ENCODE data around the gene SLC43A1. TPM values are rescaled to one million over a fixed set of nuclear protein-coding genes. Genes with fewer than 3 reads are reported as not detected.

SLC43A1 gene
- polyA plus RNA-seq, 3 donors, result 5.4 to 6.2 (median 5.8) TPM

DNA sequence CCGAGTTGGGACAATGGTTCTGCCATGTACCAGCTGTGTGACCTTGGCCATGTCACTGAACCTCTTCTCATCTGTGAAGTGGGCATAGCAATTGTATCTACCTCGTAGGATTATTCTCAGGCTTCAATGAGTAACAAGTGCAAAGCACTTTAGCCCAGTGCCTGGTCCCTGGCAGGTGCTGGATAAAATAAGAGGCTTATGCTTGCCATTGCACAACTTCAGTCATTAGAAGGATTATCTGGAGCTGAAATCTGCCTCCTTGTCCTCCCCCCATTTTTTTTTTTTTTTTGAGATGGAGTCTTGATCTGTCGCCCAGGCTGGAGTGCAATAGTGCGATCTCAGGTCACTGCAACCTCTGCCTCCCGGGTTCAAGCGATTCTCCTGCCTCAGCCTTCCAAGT is 29.1 kb upstream of the SLC43A1 start:
- Mint-ChIP-seq H3K9me3 (no peaks in the 10 kb centered on the region), H3K4me3 (no peak overlapping the region), H3K4me1 (peaks cover 12% of the 10 kb centered on the region), H3K36me3 (peaks cover 25 to 31% of the 10 kb centered on the region in 2 donors), H3K27ac (peak overlapping the region in 1 of 7 donors; percentile 73), H3K27me3 (ENCODE audit: low read depth in 3 of 3) (peaks cover 0 to 5% (median 0%) of the 10 kb centered on the region in 3 donors)
- Histone ChIP-seq H3K27ac (ENCODE audit: low read depth in 1 of 2, low read length in 2 of 2) (no peak overlapping the region), H3K9ac (ENCODE audit: insufficient read depth, low read length, poor library complexity, severe bottlenecking) (no peak overlapping the region), H3K9me3 (replicated peaks in 1 of 2; ENCODE audit: control insufficient read depth in 1 of 2, insufficient read depth in 1 of 2, low read length in 2 of 2) (no peaks in the 10 kb centered on the region), H3K36me3 (replicated peaks in 1 of 2; ENCODE audit: control insufficient read depth in 1 of 2, insufficient read depth in 2 of 2, low read length in 2 of 2) (peaks cover 13 to 30% of the 10 kb centered on the region in 2 donors), H3K4me3 (replicated peaks in 1 of 3; ENCODE audit: low read depth in 2 of 3, low read length in 3 of 3) (no peak overlapping the region), H4K20me1 (ENCODE audit: insufficient read depth, low read length) (peaks cover 7% of the 10 kb centered on the region), H3K79me2 (ENCODE audit: insufficient read depth, low read length) (no peaks in the 10 kb centered on the region), H2AFZ (ENCODE audit: insufficient read depth, low read depth, low read length, poor library complexity, severe bottlenecking) (no peak overlapping the region), H3K4me2 (replicated peaks; ENCODE audit: extremely low read depth, low read length, poor library complexity, severe bottlenecking) (no peak overlapping the region), H3K4me1 (ENCODE audit: control insufficient read depth in 1 of 2, insufficient read depth in 2 of 2, low read length in 2 of 2) (peaks cover 11% of the 10 kb centered on the region in 2 donors), H3K27me3 (ENCODE audit: control insufficient read depth in 2 of 2, insufficient read depth in 2 of 2, low read length in 2 of 2) (no peaks in the 10 kb centered on the region)
- WGBS (ENCODE audit: insufficient coverage), result 100% methylated on average over 1 of the region's 6 CpGs
- TF ChIP-seq, protein P1, sequence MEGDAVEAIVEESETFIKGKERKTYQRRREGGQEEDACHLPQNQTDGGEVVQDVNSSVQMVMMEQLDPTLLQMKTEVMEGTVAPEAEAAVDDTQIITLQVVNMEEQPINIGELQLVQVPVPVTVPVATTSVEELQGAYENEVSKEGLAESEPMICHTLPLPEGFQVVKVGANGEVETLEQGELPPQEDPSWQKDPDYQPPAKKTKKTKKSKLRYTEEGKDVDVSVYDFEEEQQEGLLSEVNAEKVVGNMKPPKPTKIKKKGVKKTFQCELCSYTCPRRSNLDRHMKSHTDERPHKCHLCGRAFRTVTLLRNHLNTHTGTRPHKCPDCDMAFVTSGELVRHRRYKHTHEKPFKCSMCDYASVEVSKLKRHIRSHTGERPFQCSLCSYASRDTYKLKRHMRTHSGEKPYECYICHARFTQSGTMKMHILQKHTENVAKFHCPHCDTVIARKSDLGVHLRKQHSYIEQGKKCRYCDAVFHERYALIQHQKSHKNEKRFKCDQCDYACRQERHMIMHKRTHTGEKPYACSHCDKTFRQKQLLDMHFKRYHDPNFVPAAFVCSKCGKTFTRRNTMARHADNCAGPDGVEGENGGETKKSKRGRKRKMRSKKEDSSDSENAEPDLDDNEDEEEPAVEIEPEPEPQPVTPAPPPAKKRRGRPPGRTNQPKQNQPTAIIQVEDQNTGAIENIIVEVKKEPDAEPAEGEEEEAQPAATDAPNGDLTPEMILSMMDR (IDR thresholded peaks at IDR 0.05), result no peak
- intact Hi-C loops (cut with micrococcal nuclease), result no loop called here
- no peak for DNase-seq

DNA sequence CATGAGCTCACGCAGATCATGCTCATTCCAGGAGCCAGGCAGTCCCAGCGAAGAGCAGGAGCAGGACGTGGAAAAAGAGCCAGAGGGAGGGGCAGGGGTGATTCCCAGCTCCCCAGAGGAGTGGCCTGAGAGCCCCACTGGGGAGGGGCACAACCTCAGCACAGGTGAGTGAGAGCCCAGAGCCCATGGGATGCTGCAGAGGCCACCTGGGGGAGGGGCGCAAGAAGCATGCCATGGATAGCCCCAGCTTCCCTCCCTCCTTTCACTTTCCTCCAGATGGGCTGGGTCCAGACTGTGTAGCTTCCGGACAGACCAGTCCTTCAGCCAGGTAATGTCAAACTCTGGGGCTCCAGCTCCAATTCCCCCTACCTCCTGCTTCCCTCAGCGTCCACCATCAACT is 28.1 kb upstream of the SLC43A1 start:
- no peak overlapping the region for H3K27ac ChIP-seq (ENCODE audit: low read depth in 1 of 2, low read length in 2 of 2)
- Mint-ChIP-seq H3K4me1 (peaks cover 12% of the 10 kb centered on the region), H3K4me3 (no peak overlapping the region), H3K36me3 (peaks cover 21 to 22% of the 10 kb centered on the region in 2 donors), H3K27ac (no peak overlapping the region), H3K9me3 (no peaks in the 10 kb centered on the region), H3K27me3 (ENCODE audit: low read depth in 3 of 3) (peaks cover 0 to 5% (median 0%) of the 10 kb centered on the region in 3 donors)
- TF ChIP-seq, protein P1 (IDR thresholded peaks at IDR 0.05), result no peak
- H3K9ac ChIP-seq (ENCODE audit: insufficient read depth, low read length, poor library complexity, severe bottlenecking), result no peak overlapping the region
- H3K9me3 ChIP-seq (replicated peaks in 1 of 2; ENCODE audit: control insufficient read depth in 1 of 2, insufficient read depth in 1 of 2, low read length in 2 of 2), result no peaks in the 10 kb centered on the region
- no peak overlapping the region for H3K4me3 ChIP-seq (replicated peaks in 1 of 3; ENCODE audit: low read depth in 2 of 3, low read length in 3 of 3)
- no peaks in the 10 kb centered on the region for H3K27me3 ChIP-seq (ENCODE audit: control insufficient read depth in 2 of 2, insufficient read depth in 2 of 2, low read length in 2 of 2)
- H2AFZ ChIP-seq (ENCODE audit: insufficient read depth, low read depth, low read length, poor library complexity, severe bottlenecking), result no peak overlapping the region
- no peaks in the 10 kb centered on the region for H3K79me2 ChIP-seq (ENCODE audit: insufficient read depth, low read length)
- WGBS (ENCODE audit: insufficient coverage), result 93% methylated on average over 4 of the region's 6 CpGs
- DNase-seq, result no peak
- intact Hi-C loops (cut with micrococcal nuclease), result no loop called here
- peaks cover 7% of the 10 kb centered on the region for H4K20me1 ChIP-seq (ENCODE audit: insufficient read depth, low read length)
- H3K4me1 ChIP-seq (ENCODE audit: control insufficient read depth in 1 of 2, insufficient read depth in 2 of 2, low read length in 2 of 2), result peaks cover 11% of the 10 kb centered on the region in 2 donors
- H3K36me3 ChIP-seq (replicated peaks in 1 of 2; ENCODE audit: control insufficient read depth in 1 of 2, insufficient read depth in 2 of 2, low read length in 2 of 2), result peaks cover 8 to 20% of the 10 kb centered on the region in 2 donors
- no peak overlapping the region for H3K4me2 ChIP-seq (replicated peaks; ENCODE audit: extremely low read depth, low read length, poor library complexity, severe bottlenecking)
